ENCODE data around the gene LOXL1. TPM values are rescaled to one million over a fixed set of nuclear protein-coding genes. Genes with fewer than 3 reads are reported as not detected.

The LOXL1 gene
- total and polyA plus RNA-seq, 8 donors: 22.3 to 195 (median 140) TPM

DNA sequence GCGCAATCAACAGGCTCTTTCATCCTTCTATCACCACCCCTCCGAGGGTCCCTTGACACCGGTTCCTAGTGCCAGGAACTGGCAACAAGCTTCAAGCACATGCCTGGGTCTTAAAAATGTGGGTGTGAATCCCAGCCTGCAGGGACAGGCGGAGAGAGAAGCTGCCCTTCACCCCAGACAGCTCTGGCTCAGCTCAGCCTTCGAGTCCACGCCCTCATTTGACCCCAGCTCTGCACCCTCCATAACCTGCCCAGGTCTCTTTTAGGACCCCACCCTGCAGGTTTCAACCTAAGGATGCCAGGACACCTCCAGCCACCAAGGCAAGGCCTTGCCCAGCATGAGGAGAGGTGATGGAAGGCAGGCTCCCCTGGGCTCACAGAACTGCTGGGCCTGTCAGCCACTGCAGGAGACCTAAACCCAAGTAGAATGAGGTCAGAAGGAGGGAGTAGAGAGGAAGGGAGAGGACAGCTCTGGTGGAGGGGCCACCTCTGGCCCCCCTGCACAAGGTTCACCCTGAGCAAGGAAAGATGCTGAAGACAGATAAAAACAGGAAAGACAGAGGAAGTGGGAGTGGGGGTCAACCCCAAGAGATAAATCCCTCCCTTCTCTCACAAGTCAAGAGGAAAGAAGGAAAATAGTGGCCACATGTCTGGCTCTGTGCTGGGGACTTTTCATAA is 2.6 kb upstream of the LOXL1 start:
- Histone ChIP-seq H3K36me3 (no peaks in the 10 kb centered on the region), H3K4me3 (no peak overlapping the region), H3K27ac (peak overlapping the region; percentile 39 to 46), H3K27me3 (peaks cover 0 to 32% of the 10 kb centered on the region in 2 donors), H3K4me1 (peaks cover 31 to 83% of the 10 kb centered on the region in 2 donors), H3K9me3 (no peaks in the 10 kb centered on the region)
- intact Hi-C loops (cut with DNase I): no loop called here
- no peak for ATAC-seq
- DNase-seq: no peak
- TF ChIP-seq, protein P1, sequence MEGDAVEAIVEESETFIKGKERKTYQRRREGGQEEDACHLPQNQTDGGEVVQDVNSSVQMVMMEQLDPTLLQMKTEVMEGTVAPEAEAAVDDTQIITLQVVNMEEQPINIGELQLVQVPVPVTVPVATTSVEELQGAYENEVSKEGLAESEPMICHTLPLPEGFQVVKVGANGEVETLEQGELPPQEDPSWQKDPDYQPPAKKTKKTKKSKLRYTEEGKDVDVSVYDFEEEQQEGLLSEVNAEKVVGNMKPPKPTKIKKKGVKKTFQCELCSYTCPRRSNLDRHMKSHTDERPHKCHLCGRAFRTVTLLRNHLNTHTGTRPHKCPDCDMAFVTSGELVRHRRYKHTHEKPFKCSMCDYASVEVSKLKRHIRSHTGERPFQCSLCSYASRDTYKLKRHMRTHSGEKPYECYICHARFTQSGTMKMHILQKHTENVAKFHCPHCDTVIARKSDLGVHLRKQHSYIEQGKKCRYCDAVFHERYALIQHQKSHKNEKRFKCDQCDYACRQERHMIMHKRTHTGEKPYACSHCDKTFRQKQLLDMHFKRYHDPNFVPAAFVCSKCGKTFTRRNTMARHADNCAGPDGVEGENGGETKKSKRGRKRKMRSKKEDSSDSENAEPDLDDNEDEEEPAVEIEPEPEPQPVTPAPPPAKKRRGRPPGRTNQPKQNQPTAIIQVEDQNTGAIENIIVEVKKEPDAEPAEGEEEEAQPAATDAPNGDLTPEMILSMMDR (IDR thresholded peaks at IDR 0.05): no peak

DNA sequence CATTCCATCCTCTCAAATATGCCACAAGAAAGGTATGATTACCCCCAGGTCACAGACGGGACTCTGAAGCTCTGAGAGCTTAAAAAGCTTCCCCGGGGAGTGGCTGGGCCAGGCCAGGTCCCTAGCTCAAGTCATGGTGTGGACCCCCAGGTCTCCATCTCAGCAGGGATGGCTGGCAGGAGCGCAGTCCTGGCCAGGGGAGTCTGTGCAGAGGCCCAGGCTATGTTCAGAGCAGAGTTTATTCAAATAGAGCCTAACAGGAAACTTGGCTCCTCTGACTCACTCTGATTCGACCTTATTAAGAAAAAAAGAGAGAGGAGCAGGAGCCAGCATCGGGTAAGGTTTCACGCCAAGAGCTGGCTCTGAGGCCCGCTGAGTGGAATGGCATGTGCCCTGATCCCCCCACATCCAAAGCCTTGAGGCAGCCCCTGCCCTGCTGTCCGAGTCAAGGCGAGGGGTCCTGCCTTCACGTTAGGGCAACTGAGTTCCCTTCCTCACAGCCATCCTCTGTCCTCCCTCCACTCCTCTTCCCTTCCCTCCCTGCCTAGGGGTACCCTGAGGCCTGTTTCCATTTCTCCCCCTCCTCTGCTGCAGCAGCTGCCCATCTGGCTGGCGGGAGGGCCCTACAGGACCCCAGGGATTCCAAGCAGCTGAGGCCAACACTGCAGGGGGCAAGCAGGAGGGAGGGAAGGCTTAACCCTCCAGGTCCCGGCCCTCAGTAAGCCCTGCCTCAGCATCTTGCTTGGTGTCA is 1.9 kb upstream of the LOXL1 start:
- H3K4me3 ChIP-seq: no peak overlapping the region
- peak in 1 of 4 donors; percentile 56 for DNase-seq
- TF ChIP-seq, protein P1 (IDR thresholded peaks at IDR 0.05): no peak
- peaks cover 0 to 39% of the 10 kb centered on the region in 2 donors for H3K27me3 ChIP-seq
- no peak for ATAC-seq
- no peaks in the 10 kb centered on the region for H3K36me3 ChIP-seq
- H3K4me1 ChIP-seq: peaks cover 31 to 86% of the 10 kb centered on the region in 2 donors
- peak overlapping the region; percentile 39 to 46 for H3K27ac ChIP-seq
- intact Hi-C loops (cut with DNase I): no loop called here
- H3K9me3 ChIP-seq: no peaks in the 10 kb centered on the region

GRCh38 chr15:73925848-73926218 is 429 bp upstream of the LOXL1 start:
- Histone ChIP-seq H3K9me3 (no peaks in the 10 kb centered on the region), H3K4me3 (no peak overlapping the region), H3K27me3 (peaks cover 0 to 52% of the 10 kb centered on the region in 2 donors), H3K4me1 (peaks cover 39 to 73% of the 10 kb centered on the region in 2 donors), H3K36me3 (no peaks in the 10 kb centered on the region), H3K27ac (peak overlapping the region; percentile 67 to 79)
- intact Hi-C loops (cut with DNase I): no loop called here
- DNase-seq (no peak), ATAC-seq (no peak)
- TF ChIP-seq, protein P1 (IDR thresholded peaks at IDR 0.05): no peak

DNA sequence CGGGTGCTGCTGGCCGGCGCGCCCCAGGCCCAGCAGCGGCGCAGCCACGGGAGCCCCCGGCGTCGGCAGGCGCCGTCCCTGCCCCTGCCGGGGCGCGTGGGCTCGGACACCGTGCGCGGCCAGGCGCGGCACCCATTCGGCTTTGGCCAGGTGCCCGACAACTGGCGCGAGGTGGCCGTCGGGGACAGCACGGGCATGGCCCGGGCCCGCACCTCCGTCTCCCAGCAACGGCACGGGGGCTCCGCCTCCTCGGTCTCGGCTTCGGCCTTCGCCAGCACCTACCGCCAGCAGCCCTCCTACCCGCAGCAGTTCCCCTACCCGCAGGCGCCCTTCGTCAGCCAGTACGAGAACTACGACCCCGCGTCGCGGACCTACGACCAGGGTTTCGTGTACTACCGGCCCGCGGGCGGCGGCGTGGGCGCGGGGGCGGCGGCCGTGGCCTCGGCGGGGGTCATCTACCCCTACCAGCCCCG is 777 bp downstream of the LOXL1 start:
- DNase-seq: peak in 3 of 4 donors; percentile 54 to 93 (median 68)
- H3K4me3 ChIP-seq: peak overlapping the region; percentile 50 to 62
- H3K27ac ChIP-seq: peak overlapping the region; percentile 67 to 79
- ATAC-seq: peak; percentile 45
- no peaks in the 10 kb centered on the region for H3K9me3 ChIP-seq
- peaks cover 0 to 52% of the 10 kb centered on the region in 2 donors for H3K27me3 ChIP-seq
- TF ChIP-seq, protein P1 (IDR thresholded peaks at IDR 0.05): no peak
- intact Hi-C loops (cut with DNase I): no loop called here
- peaks cover 37 to 61% of the 10 kb centered on the region in 2 donors for H3K4me1 ChIP-seq
- no peaks in the 10 kb centered on the region for H3K36me3 ChIP-seq

Measured in left lung (tissue), 10 donors.